Activated naive CD4-positive, alpha-beta T cell treated with anti-CD3 and anti-CD28 coated beads, Interleukin-2, amount 10 ng/mL, durations not matched to agents 7 days and 5 days (primary cell): ENCODE results near the gene IGDCC3.
"Not testable (repeated sequence)": the region's sequence is repeated elsewhere in the genome, so short reads cannot be mapped to it uniquely, and the experiment has no call there.

Source experiments
- CTCF ChIA-PET: fragments of 350-600 bp; sonication (Branson Sonifier 250); formaldehyde crosslinking; loops from one replicate; lab custom pipeline; 2021; ENCODE audit warnings: antibody characterized with exemption; lab: Charles Lee
- DNase-seq: peaks from one replicate; pipeline ENCODE4 v3.0.0-alpha.2; 2020
- H3K27ac Mint-ChIP-seq: one replicate; pipeline ENCODE4 v1.8.0; 2021; ENCODE audit warnings: mild to moderate bottlenecking, moderate library complexity, mixed read lengths
- H3K27me3 Mint-ChIP-seq: one replicate; pipeline ENCODE4 v1.8.0; 2021; ENCODE audit warnings: mild to moderate bottlenecking, mixed read lengths
- H3K36me3 Mint-ChIP-seq: one replicate; pipeline ENCODE4 v1.8.0; 2021; ENCODE audit warnings: mixed read lengths
- H3K4me1 Mint-ChIP-seq: one replicate; pipeline ENCODE4 v1.8.0; 2021; ENCODE audit warnings: mixed read lengths
- H3K4me3 Mint-ChIP-seq: one replicate; pipeline ENCODE4 v1.8.0; 2021; ENCODE audit warnings: mild to moderate bottlenecking, moderate library complexity, mixed read lengths
- H3K9me3 Mint-ChIP-seq: one replicate; pipeline ENCODE4 v1.8.0; 2021; ENCODE audit warnings: mixed read lengths

IGDCC3 gene

DNA sequence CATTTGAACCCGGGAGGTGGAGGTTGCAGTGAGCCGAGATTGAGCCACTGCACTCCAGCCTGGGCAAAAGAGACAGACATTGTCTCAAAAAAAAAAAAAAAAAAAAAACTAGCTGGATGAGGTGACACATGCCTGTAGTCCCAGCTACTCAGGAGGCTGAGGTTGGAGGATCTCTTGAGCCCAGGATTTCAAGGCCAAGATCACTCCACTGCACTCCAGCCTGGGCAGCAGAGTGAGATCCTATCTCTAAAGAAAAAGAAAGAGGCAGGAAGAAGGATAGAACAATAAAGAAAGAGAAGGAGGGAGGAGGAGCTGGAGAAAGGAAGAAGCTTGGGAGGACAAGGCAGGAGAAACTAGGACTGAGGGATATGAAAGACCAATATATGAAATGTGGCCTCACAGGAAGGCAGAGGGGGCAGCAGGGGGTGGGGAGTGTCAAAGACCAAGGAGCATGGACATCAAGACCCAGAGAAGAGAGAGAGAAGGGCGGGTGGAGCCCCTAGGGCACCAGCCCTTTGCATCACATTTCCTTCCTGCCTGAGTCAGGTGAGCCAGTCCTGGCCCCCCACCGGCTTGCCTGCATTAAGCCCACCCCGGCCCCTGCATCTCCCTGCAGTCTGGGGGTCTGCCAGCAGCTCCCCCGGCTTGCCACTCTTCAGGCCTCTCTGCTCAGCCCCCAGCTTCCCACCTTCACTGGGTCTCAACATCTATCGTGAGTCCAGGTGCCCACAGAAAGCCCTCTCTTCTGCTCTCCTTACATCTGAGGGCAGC is 11.5 kb downstream of the IGDCC3 start:
- Mint-ChIP-seq H3K9me3 (no peaks in the 10 kb centered on the region), H3K4me3 (no peak overlapping the region), H3K27me3 (peaks cover 63% of the 10 kb centered on the region), H3K27ac (no peak overlapping the region), H3K4me1 (peaks cover 3% of the 10 kb centered on the region), H3K36me3 (no peaks in the 10 kb centered on the region)
- CTCF ChIA-PET, result no interaction called here
- DNase-seq, result no peak

DNA sequence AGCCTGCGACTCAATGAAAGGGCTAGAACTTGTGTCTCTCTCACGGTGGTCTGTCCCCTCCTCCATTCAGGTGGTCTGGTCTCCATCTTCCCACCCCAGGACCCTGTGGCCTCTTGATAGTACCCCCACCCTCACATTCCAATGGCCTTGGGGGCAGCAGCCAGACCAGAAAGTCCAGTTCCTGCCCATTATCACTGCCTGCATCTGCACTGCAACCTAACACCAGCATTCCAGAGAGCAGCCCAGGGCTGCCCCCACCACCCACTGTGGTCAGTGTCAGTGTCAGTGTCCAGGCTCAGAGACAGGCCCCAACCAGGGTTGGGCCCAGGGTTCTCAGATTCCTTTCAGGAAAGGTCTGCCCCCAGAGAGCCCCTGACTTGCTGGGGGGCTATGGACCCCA is 12.6 kb downstream of the IGDCC3 start:
- no peaks in the 10 kb centered on the region for H3K9me3 Mint-ChIP-seq
- H3K27ac Mint-ChIP-seq, result no peak overlapping the region
- no peak overlapping the region for H3K4me3 Mint-ChIP-seq
- peaks cover 3% of the 10 kb centered on the region for H3K4me1 Mint-ChIP-seq
- CTCF ChIA-PET, result no interaction called here
- no peaks in the 10 kb centered on the region for H3K36me3 Mint-ChIP-seq
- H3K27me3 Mint-ChIP-seq, result peaks cover 67% of the 10 kb centered on the region
- DNase-seq, result no peak

DNA sequence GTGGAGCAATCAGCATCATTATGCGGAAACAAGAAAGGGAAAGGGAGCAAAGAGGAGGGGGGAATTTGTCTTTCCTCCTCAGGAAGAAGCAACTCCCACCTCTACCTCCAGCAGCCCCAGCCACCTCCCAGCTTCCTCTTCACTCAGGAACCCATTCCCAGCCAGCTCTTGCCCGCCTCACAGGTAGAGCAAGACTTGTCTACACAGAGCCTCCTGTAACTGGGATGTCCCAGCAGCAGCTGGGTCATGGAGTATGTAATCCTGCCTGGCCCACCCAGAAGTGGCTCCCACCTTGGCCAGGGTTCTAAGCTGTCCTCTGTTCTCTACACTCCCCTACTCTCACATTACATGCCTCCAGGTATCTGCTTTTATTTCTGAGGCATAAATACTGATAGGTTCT is 14.0 kb downstream of the IGDCC3 start:
- H3K36me3 Mint-ChIP-seq, result no peaks in the 10 kb centered on the region
- no peak overlapping the region for H3K4me3 Mint-ChIP-seq
- CTCF ChIA-PET, result no interaction called here
- peaks cover 72% of the 10 kb centered on the region for H3K27me3 Mint-ChIP-seq
- no peak for DNase-seq
- H3K9me3 Mint-ChIP-seq, result no peaks in the 10 kb centered on the region
- H3K27ac Mint-ChIP-seq, result no peak overlapping the region
- H3K4me1 Mint-ChIP-seq, result peaks cover 3% of the 10 kb centered on the region

DNA sequence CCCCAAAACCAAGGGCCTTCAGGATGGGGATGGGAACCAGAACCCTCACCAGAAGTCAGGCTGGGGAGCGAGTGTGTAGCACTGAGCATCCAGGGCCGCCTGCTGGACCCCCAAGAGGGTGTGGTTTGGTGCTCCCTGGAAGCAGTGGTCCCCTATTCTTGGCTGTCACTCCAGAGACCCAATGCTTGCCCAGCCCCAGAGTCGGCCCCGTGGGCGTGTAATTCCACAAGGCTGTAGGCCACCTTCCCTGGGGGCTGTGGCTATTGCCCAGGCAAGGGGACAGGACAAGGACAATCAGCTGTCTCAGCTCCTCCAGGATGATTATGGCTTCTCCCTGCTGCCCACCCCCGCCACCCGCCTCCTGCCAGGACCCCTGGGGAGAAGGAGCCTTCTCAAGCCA is 14.5 kb downstream of the IGDCC3 start:
- Mint-ChIP-seq H3K27me3 (peaks cover 74% of the 10 kb centered on the region), H3K9me3 (no peaks in the 10 kb centered on the region), H3K36me3 (no peaks in the 10 kb centered on the region), H3K4me3 (no peak overlapping the region), H3K27ac (no peak overlapping the region), H3K4me1 (peaks cover 3% of the 10 kb centered on the region)
- CTCF ChIA-PET, result no interaction called here
- no peak for DNase-seq

DNA sequence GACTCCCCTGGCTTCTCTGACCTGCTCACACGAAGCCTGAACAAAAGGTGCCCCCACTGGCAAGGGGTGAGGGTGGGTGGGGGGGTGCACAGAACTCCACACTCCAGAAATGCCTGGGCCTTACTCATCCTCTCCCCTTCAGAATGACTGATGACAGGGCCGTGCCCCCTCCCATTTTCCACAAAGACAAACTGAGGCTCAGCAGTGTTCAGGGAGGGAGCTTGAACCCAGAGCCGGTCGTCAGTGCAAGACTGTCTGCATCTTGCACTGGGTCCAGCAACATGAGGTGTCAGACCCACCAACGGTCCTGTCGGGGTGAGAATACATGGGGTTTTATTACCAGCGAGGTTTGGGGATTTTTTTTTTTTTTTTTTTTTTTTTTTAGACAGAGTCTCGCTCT is 15.3 kb downstream of the IGDCC3 start:
- CTCF ChIA-PET, result no interaction called here
- peaks cover 78% of the 10 kb centered on the region for H3K27me3 Mint-ChIP-seq
- peaks cover 3% of the 10 kb centered on the region for H3K4me1 Mint-ChIP-seq
- H3K27ac Mint-ChIP-seq, result no peak overlapping the region
- no peaks in the 10 kb centered on the region for H3K36me3 Mint-ChIP-seq
- H3K9me3 Mint-ChIP-seq, result no peaks in the 10 kb centered on the region
- DNase-seq, result no peak
- H3K4me3 Mint-ChIP-seq, result no peak overlapping the region

DNA sequence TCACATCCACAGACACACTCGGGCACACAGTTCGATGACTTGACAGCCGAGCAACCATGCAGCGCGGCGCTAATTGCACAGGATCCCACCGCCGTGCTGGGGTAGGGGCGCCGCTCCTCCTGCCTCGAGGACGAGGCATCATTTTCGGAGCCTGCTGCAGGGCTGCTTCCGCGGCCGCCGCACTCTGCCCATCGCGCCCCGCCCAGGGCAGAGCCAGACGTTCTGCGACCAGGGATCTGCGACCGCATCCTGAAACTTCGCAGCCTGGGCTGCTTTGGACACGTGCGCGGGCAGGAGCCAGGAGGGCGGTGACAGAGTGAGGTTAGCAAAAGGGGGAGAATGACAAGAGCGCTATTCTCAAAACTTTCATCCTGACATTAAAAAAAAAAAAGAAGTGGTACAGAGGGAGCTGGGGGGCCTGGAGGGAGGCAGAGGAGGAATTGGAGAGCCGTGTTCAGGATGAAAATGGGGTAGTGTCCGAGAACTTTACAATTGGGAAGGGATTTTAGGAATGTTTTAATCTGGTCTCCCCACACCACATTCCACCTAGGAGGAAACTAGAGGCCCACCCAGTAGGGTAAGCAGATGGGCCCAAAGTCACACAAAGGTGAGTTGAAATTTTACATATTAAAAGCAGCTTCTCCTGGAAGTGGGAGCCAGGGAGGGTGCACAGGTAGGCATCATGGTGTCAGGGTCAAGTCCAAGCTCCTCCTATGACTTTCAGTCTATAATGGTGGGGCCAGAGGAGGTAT is 15.9 kb downstream of the IGDCC3 start:
- H3K4me1 Mint-ChIP-seq, result peaks cover 3% of the 10 kb centered on the region
- CTCF ChIA-PET, result no interaction called here
- H3K27me3 Mint-ChIP-seq, result peaks cover 83% of the 10 kb centered on the region
- no peaks in the 10 kb centered on the region for H3K9me3 Mint-ChIP-seq
- DNase-seq, result no peak
- H3K36me3 Mint-ChIP-seq, result no peaks in the 10 kb centered on the region
- no peak overlapping the region for H3K4me3 Mint-ChIP-seq
- H3K27ac Mint-ChIP-seq, result no peak overlapping the region

DNA sequence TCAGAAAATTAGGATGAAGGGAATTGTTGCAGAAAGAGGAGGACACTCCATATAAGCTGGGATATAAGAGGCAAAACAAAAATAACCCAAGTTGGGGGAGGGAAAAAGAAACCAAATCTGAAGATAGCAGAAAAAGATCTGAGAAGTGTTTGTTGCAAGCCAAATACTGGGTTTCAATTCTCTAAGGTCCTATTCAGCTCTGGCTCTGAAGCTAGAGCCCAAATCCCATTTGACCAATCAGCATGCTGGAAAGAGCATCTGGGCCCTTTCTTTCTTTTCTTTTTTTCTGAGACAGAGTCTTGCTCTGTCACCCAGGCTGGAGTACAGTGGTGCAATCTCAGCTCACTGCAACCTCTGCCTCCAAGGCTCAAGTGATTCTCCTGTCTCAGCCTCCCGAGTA is 17.3 kb downstream of the IGDCC3 start:
- Mint-ChIP-seq H3K27ac (no peak overlapping the region), H3K27me3 (peaks cover 86% of the 10 kb centered on the region)
- CTCF ChIA-PET, result interaction anchor here (1.0 to 1.3 kb wide), 2 partner anchors 25 to 40 kb away, joined by 3 read pairs; no protein-coding TSS in a partner anchor

DNA sequence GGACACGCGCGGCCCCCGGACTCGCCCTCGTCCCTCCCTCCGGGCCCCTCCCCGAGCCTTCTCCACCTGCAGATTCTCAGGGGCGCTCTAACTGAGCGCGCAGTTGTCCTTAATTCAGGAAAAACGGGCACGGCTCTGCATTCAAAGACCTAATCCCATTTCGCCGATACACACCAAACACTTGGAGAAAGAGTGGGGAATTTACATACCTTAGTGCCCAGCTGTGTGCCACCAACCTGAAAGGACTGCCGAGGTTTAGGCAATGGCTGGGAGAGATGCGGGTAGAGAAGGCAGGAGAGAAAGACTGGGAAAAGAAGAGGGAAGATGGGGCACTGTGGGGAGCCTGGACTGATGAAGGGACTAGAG is 21.8 kb downstream of the IGDCC3 start:
- Mint-ChIP-seq H3K36me3 (no peaks in the 10 kb centered on the region), H3K27ac (no peak overlapping the region), H3K9me3 (peaks cover 8% of the 10 kb centered on the region), H3K4me3 (no peak overlapping the region), H3K27me3 (peaks cover 68% of the 10 kb centered on the region), H3K4me1 (peaks cover 5% of the 10 kb centered on the region)
- DNase-seq, result no peak
- CTCF ChIA-PET, result no interaction called here

More for the DNA sequence above, 17.3 kb downstream of the IGDCC3 start:
- no peak overlapping the region for H3K4me3 Mint-ChIP-seq
- peaks cover 5% of the 10 kb centered on the region for H3K4me1 Mint-ChIP-seq
- H3K9me3 Mint-ChIP-seq, result no peaks in the 10 kb centered on the region
- DNase-seq, result no peak
- no peaks in the 10 kb centered on the region for H3K36me3 Mint-ChIP-seq

DNA sequence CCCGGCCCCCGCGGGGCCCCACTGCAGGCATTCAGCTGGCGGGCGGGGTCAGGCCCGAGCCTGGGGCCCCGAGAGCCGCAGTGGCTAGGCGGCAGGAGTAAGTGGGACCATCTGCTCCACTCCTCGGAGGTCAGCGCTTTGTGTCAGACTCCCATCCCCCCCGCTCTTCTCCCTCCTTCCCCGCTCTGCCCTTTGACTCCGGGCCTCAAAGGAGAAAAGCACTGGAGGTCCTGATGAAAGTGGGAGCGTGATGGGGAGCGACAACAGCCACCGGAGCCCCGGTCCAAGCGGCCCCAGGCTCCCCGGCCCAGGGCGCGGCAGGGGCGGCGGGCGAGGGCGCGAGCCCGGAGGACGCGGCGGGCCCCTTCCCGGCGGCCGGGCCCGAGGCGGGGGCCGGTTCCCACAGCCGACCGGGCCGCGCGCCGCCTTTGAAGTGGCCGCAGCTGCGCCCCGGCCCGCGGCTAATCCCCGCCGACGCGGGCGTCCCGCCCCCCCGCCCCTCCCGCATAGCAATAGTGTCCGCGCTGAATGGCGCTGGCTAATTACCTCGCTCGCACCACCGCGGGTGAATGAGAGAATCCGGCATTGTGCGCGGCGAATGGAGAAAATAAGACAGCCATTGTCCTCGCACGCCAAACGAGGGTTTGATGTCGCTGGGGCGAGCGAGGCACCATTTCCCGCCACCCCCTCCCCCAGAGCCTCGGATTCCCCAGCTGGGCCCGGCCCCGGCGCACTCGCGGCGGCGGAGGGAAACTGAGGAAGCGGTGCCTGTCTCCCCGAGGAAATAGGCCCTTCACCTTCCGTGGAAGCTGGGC is 22.4 kb downstream of the IGDCC3 start:
- CTCF ChIA-PET, result no interaction called here

DNA sequence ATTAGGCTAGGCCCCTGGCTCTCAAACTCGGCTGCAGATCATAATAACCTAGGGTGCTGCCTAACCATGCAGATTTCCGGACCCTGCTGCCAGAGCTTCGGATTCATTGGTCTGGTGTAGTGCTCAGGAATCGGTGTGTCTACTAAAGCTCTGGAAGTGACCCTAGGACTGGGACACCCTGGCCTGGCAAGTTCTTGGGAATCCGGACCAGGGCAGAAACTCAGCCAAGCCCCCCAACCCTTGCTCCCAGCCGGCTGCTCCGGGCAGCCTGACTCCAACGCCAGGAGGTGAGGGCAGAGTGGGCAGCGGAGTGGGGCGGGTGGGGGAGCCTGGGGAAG is 23.0 kb downstream of the IGDCC3 start:
- CTCF ChIA-PET, result no interaction called here
- H3K36me3 Mint-ChIP-seq, result no peaks in the 10 kb centered on the region
- no peak overlapping the region for H3K4me3 Mint-ChIP-seq
- peaks cover 10% of the 10 kb centered on the region for H3K9me3 Mint-ChIP-seq
- peaks cover 5% of the 10 kb centered on the region for H3K4me1 Mint-ChIP-seq
- DNase-seq, result no peak
- H3K27ac Mint-ChIP-seq, result no peak overlapping the region
- H3K27me3 Mint-ChIP-seq, result peaks cover 65% of the 10 kb centered on the region

More for the DNA sequence above, 22.4 kb downstream of the IGDCC3 start:
- Mint-ChIP-seq H3K4me3 (no peak overlapping the region), H3K4me1 (peaks cover 5% of the 10 kb centered on the region), H3K27ac (no peak overlapping the region), H3K27me3 (peaks cover 62% of the 10 kb centered on the region), H3K9me3 (peaks cover 10% of the 10 kb centered on the region), H3K36me3 (no peaks in the 10 kb centered on the region)
- no peak for DNase-seq

DNA sequence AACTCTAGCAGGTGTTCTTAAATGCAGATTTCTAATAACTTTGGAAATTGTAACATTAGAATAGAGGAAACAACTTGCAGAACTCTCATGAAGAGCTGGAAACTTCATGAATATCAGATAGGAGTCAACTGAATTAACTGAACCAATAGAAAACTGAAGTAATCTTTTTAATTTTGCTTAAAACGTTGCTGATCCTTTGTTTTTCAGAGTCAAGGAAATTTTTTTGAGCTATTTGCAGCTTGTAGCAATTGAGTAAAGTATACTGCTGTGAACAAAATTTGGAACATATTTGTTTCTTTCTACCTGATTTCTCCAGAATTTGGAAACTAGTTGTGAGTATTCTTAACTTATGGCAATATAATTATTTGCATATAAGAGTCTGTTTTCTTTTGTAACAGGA is 25.8 kb downstream of the IGDCC3 start:
- CTCF ChIA-PET, H3K4me1 Mint-ChIP-seq, H3K27ac Mint-ChIP-seq, H3K36me3 Mint-ChIP-seq, DNase-seq, H3K4me3 Mint-ChIP-seq: not testable (repeated sequence)
- Mint-ChIP-seq H3K27me3 (peaks cover 48% of the 10 kb centered on the region), H3K9me3 (peaks cover 10% of the 10 kb centered on the region)

DNA sequence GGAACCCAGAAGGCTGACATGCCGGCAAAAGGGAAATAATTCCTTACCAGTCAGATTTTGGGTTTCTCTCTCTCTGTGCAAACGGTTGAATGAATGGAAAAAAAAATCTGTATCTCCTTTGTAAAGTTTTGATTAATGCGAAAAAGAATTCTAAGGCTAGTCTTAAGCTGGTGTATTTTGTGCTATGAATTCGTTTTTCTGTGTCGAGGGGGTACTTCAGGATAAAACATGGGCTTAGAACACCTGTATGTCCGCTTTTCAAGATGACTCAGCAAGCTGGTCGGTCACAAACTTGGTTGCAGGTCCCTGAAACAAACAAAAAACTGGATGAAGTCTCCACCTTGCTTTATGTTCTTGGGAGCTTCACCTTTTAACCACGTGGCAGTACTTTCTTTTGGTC is 28.5 kb downstream of the IGDCC3 start:
- CTCF ChIA-PET, result no interaction called here
- no peak overlapping the region for H3K27ac Mint-ChIP-seq
- H3K36me3 Mint-ChIP-seq, result no peaks in the 10 kb centered on the region
- H3K4me1 Mint-ChIP-seq, result no peaks in the 10 kb centered on the region
- H3K27me3 Mint-ChIP-seq, result peaks cover 25% of the 10 kb centered on the region
- H3K9me3 Mint-ChIP-seq, result peaks cover 10% of the 10 kb centered on the region
- no peak for DNase-seq
- no peak overlapping the region for H3K4me3 Mint-ChIP-seq

DNA sequence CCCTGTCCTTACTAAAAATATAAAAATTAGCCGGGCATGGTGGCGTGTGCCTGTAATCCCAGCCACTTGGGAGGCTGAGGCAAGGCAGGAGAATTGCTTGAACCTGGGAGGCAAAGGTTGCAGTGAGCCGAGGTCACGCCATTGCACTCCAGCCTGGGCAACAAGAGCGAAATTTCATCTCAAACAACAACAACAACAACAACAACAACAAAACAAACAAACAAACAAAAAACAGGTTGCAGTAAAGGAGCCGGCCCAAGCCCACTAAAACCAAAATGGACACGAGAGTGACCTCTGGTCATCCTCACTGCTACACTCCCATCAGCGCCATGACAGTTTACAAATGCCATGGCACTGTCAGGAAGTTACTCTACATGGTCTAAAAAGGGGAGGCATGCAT is 30.0 kb downstream of the IGDCC3 start:
- DNase-seq, H3K4me3 Mint-ChIP-seq, H3K4me1 Mint-ChIP-seq, CTCF ChIA-PET, H3K27ac Mint-ChIP-seq, H3K9me3 Mint-ChIP-seq, H3K36me3 Mint-ChIP-seq: not testable (repeated sequence)
- H3K27me3 Mint-ChIP-seq, result peaks cover 26% of the 10 kb centered on the region

DNA sequence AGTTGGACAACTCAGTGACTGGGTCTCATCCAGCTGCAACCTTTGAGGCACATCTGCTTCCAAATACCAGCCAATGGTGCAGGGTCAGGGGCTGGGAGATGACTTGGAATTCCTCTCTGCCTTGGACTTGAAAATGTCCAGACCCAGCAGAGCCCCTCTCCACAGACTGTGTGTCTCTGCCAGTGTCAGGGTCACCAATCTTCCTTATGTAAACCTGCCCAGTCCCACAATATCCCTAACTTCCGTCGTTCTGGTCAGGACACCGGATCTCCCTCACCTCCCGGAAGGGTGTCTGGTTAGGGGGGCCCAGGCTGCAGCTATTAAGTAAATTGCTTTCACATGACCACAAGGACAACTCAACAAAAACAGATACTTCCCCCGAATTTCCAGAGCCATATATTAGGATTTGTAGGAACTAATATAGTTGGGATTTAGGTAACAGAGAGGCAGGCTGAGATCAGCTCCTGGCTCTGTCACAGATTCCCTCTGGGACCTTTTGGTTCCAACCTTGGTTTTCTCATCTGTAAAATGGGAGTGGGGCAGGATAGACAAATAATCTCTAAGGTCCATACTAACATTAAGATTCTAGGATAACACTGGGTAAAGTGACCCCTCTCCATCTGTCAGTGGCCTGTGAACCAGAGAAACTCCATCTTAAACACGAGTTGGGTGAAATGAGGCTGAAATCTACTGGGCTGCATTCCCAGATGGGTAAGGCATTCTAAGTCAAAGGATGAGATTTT is 30.8 kb downstream of the IGDCC3 start:
- Mint-ChIP-seq H3K9me3 (peaks cover 4% of the 10 kb centered on the region), H3K27ac (no peak overlapping the region), H3K27me3 (peaks cover 26% of the 10 kb centered on the region), H3K4me3 (no peak overlapping the region), H3K36me3 (no peaks in the 10 kb centered on the region), H3K4me1 (no peaks in the 10 kb centered on the region)
- CTCF ChIA-PET, result no interaction called here
- DNase-seq, result no peak
